Uterus (tissue), 2 donors: ENCODE measurements around the gene SMIM24.

Experiments
- POLR2A ChIP-seq, 2 donors: fragments of 450-650 bp; IDR thresholded peaks; one replicate each; pipeline ENCODE4 v1.6.1; 2016; ENCODE audit warnings: antibody characterized with exemption in 2 of 2, mild to moderate bottlenecking in 1 of 2, moderate library complexity in 1 of 2
- TF ChIP-seq, protein P1 (sequence below), 4 experiments: fragments of 200-600 bp in 2 of 4; fragments of 450-650 bp in 2 of 4; sonication (generic) in 2 of 4; IDR thresholded peaks; one replicate each; pipeline ENCODE4 v1.5.1; 2016 to 2019; ENCODE audit warnings: antibody characterized with exemption in 4 of 4, mild to moderate bottlenecking in 2 of 4, moderate library complexity in 1 of 4

DNA sequence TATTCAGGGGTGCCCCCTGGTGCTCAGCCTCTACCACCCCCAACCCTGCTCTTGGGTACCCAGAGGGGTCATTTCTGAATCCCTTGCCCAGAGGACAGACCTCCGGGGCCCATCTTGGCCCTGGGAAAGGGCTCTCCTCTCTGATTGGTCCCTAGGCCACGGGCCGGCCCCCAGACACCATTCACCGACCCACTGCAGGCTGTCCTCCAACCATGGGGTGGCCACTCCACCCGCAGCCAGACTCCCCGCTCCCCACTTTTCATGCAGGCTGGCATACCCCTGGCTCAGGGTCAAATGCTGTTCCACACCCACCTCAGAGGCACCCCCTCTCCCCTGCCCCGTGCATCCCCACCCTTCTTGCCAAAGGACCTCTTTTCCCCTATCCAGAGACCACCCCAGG lies 14.8 kb downstream of the SMIM24 start:
- TF ChIP-seq, protein P1, sequence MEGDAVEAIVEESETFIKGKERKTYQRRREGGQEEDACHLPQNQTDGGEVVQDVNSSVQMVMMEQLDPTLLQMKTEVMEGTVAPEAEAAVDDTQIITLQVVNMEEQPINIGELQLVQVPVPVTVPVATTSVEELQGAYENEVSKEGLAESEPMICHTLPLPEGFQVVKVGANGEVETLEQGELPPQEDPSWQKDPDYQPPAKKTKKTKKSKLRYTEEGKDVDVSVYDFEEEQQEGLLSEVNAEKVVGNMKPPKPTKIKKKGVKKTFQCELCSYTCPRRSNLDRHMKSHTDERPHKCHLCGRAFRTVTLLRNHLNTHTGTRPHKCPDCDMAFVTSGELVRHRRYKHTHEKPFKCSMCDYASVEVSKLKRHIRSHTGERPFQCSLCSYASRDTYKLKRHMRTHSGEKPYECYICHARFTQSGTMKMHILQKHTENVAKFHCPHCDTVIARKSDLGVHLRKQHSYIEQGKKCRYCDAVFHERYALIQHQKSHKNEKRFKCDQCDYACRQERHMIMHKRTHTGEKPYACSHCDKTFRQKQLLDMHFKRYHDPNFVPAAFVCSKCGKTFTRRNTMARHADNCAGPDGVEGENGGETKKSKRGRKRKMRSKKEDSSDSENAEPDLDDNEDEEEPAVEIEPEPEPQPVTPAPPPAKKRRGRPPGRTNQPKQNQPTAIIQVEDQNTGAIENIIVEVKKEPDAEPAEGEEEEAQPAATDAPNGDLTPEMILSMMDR (IDR thresholded peaks at IDR 0.05) = no peak
- TF ChIP-seq POLR2A (IDR thresholded peaks at IDR 0.05) = no peak
